Neural crest cell (in vitro differentiated cells): ENCODE data around the gene TEDC1. TPM values are rescaled to one million over a fixed set of nuclear protein-coding genes. Genes with fewer than 3 reads are reported as not detected.
A peak's percentile ranks its signal among the peaks of the same experiment; 100 is the strongest.

ENCODE experiments used
- DNase-seq: peaks from one replicate; pipeline ENCODE4 v3.0.0; 2021; ENCODE audit warnings: low read depth, mixed read lengths, low spot score
- H3K27ac Mint-ChIP-seq: one replicate; pipeline ENCODE4 v1.8.0; 2021; ENCODE audit warnings: mild to moderate bottlenecking, mixed read lengths; ENCODE audit not compliant: unreplicated experiment
- H3K27me3 Mint-ChIP-seq: 2 replicates; pipeline ENCODE4 v1.8.0; 2021; ENCODE audit warnings: low read depth, mild to moderate bottlenecking, mixed read lengths
- H3K36me3 Mint-ChIP-seq: 2 replicates; pipeline ENCODE4 v1.8.0; 2021; ENCODE audit warnings: low read depth, mild to moderate bottlenecking, mixed read lengths
- H3K4me1 Mint-ChIP-seq: 2 replicates; pipeline ENCODE4 v1.8.0; 2021; ENCODE audit warnings: mixed read lengths
- H3K4me3 Mint-ChIP-seq: one replicate; pipeline ENCODE4 v1.8.0; 2021; ENCODE audit warnings: mild to moderate bottlenecking, mixed read lengths
- H3K9me3 Mint-ChIP-seq: 2 replicates; pipeline ENCODE4 v1.8.0; 2021; ENCODE audit warnings: mixed read lengths
- total RNA-seq: library from RNA; stranded (reverse); gene quantifications from 2 replicates; pipeline ENCODE4 v1.2.1, GENCODE V29; 2021
- TF ChIP-seq, protein P1 (sequence below): fragments of 200-600 bp; sonication (generic); conservative IDR thresholded peaks from 2 replicates; pipeline ENCODE4 v1.5.0; 2021; ENCODE audit warnings: antibody characterized with exemption, mild to moderate bottlenecking

TEDC1 gene
- total RNA-seq, 1 donor from 2014 or later: 44.9 TPM

- Mint-ChIP-seq H3K27me3 (peaks cover 66% of the 10 kb centered on the region), H3K36me3 (no peaks in the 10 kb centered on the region), H3K4me1 (peaks cover 22% of the 10 kb centered on the region), H3K27ac (no peak overlapping the region), H3K9me3 (no peaks in the 10 kb centered on the region), H3K4me3 (peak overlapping the region; percentile 13)
- TF ChIP-seq, protein P1, sequence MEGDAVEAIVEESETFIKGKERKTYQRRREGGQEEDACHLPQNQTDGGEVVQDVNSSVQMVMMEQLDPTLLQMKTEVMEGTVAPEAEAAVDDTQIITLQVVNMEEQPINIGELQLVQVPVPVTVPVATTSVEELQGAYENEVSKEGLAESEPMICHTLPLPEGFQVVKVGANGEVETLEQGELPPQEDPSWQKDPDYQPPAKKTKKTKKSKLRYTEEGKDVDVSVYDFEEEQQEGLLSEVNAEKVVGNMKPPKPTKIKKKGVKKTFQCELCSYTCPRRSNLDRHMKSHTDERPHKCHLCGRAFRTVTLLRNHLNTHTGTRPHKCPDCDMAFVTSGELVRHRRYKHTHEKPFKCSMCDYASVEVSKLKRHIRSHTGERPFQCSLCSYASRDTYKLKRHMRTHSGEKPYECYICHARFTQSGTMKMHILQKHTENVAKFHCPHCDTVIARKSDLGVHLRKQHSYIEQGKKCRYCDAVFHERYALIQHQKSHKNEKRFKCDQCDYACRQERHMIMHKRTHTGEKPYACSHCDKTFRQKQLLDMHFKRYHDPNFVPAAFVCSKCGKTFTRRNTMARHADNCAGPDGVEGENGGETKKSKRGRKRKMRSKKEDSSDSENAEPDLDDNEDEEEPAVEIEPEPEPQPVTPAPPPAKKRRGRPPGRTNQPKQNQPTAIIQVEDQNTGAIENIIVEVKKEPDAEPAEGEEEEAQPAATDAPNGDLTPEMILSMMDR: no peak
- no peak for DNase-seq
These were observed 6.7 kb upstream of the TEDC1 start for GRCh38 chr14:105484069-105484996.

DNA sequence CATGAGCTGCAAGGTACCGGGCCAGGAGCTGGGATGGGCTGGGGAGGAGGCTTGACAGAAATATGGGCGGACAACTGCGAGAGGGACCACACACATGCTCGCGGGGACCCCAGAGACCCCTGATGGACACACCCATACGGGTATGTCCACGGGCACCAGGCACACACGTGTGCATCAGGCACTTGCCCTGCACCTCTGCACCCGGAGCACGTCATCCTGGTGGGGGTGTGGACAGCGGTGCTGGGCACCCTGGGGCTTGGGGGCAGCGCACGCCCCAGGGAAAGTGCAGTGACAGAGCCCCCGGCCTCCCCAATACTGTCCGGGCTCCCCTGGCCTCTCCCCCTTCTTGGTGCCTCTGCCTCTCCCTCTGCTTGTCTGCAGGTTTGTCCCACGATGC is 6.1 kb upstream of the TEDC1 start:
- no peak overlapping the region for H3K4me3 Mint-ChIP-seq
- TF ChIP-seq, protein P1: no peak
- peaks cover 26% of the 10 kb centered on the region for H3K4me1 Mint-ChIP-seq
- H3K36me3 Mint-ChIP-seq: no peaks in the 10 kb centered on the region
- H3K27ac Mint-ChIP-seq: no peak overlapping the region
- H3K9me3 Mint-ChIP-seq: no peaks in the 10 kb centered on the region
- H3K27me3 Mint-ChIP-seq: peaks cover 64% of the 10 kb centered on the region
- DNase-seq: no peak

- TF ChIP-seq, protein P1: peak; percentile 64
- Mint-ChIP-seq H3K4me3 (peak overlapping the region; percentile 57), H3K27me3 (peaks cover 57% of the 10 kb centered on the region), H3K4me1 (peaks cover 26% of the 10 kb centered on the region), H3K27ac (no peak overlapping the region), H3K9me3 (no peaks in the 10 kb centered on the region), H3K36me3 (no peaks in the 10 kb centered on the region)
- peak; percentile 59 for DNase-seq
These were observed 5.3 kb upstream of the TEDC1 start for GRCh38 chr14:105485739-105486162.

- Mint-ChIP-seq H3K27ac (no peak within 1 kb of the TSS), H3K36me3 (no peaks in the 10 kb centered on the region), H3K9me3 (no peaks in the 10 kb centered on the region), H3K4me3 (peak within 1 kb of the TSS; percentile 57), H3K27me3 (peaks cover 57% of the 10 kb centered on the region), H3K4me1 (peaks cover 26% of the 10 kb centered on the region)
- TF ChIP-seq, protein P1: no peak
- DNase-seq: no peak
These were observed 4.7 kb upstream of the TEDC1 start, which contains the start of gene CRIP1 for GRCh38 chr14:105486163-105486973. Gene CRIP1 (plus strand): TSS chr14:105486886. CDS start chr14:105487260, 374 bp downstream.

DNA sequence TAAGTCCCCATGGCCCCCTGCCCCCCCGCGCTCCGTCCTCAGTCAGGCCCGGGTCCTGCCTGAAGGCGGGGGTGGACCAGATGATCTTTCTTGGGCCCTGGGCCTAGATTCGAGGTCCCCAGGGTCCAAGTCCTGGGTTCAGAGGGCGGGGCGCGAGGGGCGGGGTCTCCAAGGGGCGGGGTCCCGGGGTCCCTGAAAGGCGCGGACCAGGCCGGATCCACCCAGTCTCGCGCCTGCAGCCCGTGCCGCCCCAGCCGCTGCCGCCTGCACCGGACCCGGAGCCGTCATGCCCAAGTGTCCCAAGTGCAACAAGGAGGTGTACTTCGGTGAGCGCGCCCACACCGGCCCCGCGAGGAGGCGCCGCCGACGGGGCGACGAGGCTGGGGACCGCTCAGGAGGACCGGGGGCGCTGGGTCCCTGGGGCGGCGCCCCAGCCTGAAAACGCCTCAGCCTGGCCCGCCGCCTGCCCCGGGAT is 4.0 kb upstream of the TEDC1 start:
- H3K36me3 Mint-ChIP-seq: no peaks in the 10 kb centered on the region
- TF ChIP-seq, protein P1: no peak
- peaks cover 54% of the 10 kb centered on the region for H3K27me3 Mint-ChIP-seq
- no peak overlapping the region for H3K27ac Mint-ChIP-seq
- no peak for DNase-seq
- peak overlapping the region; percentile 9 for H3K4me3 Mint-ChIP-seq
- H3K4me1 Mint-ChIP-seq: peaks cover 21% of the 10 kb centered on the region
- no peaks in the 10 kb centered on the region for H3K9me3 Mint-ChIP-seq
